Endothelial cell of umbilical vein (primary cell): ENCODE measurements around the gene TARM1. TPM values are rescaled to one million over a fixed set of nuclear protein-coding genes. Genes with fewer than 3 reads are reported as not detected.

Source experiments
- BruUV-seq: library from RNA; stranded (reverse); fragments of 400-500 nt; replicated peaks from 2 replicates; lab custom pipeline; 2021; lab: Mats Ljungman, UMichigan
- CTCF ChIA-PET: fragments of 300-600, 350-600 bp; sonication (Branson Sonifier 250); formaldehyde crosslinking; loops from one replicate; lab custom pipeline; 2021; ENCODE audit warnings: antibody characterized with exemption, inconsistent platforms; lab: Charles Lee
- POLR2A ChIA-PET: fragments of 300-600, 350-600 bp; sonication (Branson Sonifier 250); formaldehyde crosslinking; loops from one replicate; lab custom pipeline; 2021; ENCODE audit warnings: antibody characterized with exemption, inconsistent platforms; lab: Charles Lee
- DNase-seq: peaks from one replicate; pipeline ENCODE4 v3.0.0-alpha.2; 2011; ENCODE audit warnings: low read depth, low spot score
- FAIRE-seq: peaks from 2 replicates; lab custom pipeline; 2011; peaks lifted over from hg19 to GRCh38; lab: Jason Lieb, UNC
- H2AFZ ChIP-seq: 2 replicates; pipeline ENCODE4 v1.6.0; 2012; ENCODE audit warnings: low read depth, low read length, control low read depth, inconsistent platforms
- H3K27ac ChIP-seq: 2 replicates; pipeline ENCODE4 v1.5.1; 2011; ENCODE audit warnings: low read depth, mild to moderate bottlenecking, control low read depth, low read length, moderate library complexity; ENCODE audit not compliant: insufficient read depth
- H3K27me3 ChIP-seq, 2 experiments: 2 replicates each; pipeline versions ENCODE4 v1.6.0 to v1.6.1; 2011; ENCODE audit warnings: low read length in 2 of 2, mixed read lengths in 1 of 2; ENCODE audit not compliant: control insufficient read depth in 2 of 2, insufficient read depth in 2 of 2
- H3K36me3 ChIP-seq, 2 experiments: 2 replicates in 1 of 2; 3 replicates in 1 of 2; pipeline ENCODE4 v1.5.1; 2011; ENCODE audit warnings: low read length in 2 of 2, mild to moderate bottlenecking in 1 of 2, moderate library complexity in 1 of 2; ENCODE audit not compliant: control insufficient read depth in 2 of 2, insufficient read depth in 2 of 2; ENCODE audit errors: extremely low read depth in 1 of 2
- H3K4me1 ChIP-seq: 3 replicates; pipeline ENCODE4 v1.5.1; 2011; ENCODE audit warnings: mild to moderate bottlenecking, low read length; ENCODE audit not compliant: control insufficient read depth, insufficient read depth; ENCODE audit errors: extremely low read depth
- H3K4me2 ChIP-seq: 2 replicates; pipeline ENCODE4 v1.6.1; 2011; ENCODE audit warnings: low read length, control low read depth, mixed read lengths; ENCODE audit not compliant: insufficient read depth
- H3K4me3 ChIP-seq, 3 experiments: fragments of 200-600 bp in 1 of 3; sonication (generic), shearing (Covaris generic) in 1 of 3; replicated peaks in 1 of 3; 2 replicates each; pipeline ENCODE4 v1.5.1; 2011 to 2016; ENCODE audit warnings: control low read depth in 3 of 3, low read length in 3 of 3, mild to moderate bottlenecking in 2 of 3, inconsistent platforms in 1 of 3, low read depth in 1 of 3, moderate library complexity in 1 of 3; ENCODE audit not compliant: insufficient read depth in 1 of 3
- H3K79me2 ChIP-seq: 2 replicates; pipeline ENCODE4 v1.6.0; 2012; ENCODE audit warnings: low read length, inconsistent platforms; ENCODE audit not compliant: control insufficient read depth, insufficient read depth
- H3K9ac ChIP-seq: replicated peaks from 2 replicates; pipeline ENCODE3; 2011; ENCODE audit warnings: low read length, control low read depth; ENCODE audit not compliant: insufficient read depth; ENCODE audit errors: extremely low read depth
- H3K9me1 ChIP-seq: replicated peaks from 3 replicates; pipeline ENCODE4 v1.6.0; 2011; ENCODE audit warnings: mild to moderate bottlenecking, low read length; ENCODE audit not compliant: control insufficient read depth, insufficient read depth; ENCODE audit errors: extremely low read depth
- H3K9me3 ChIP-seq: replicated peaks from 2 replicates; pipeline ENCODE4 v1.5.1; 2012; ENCODE audit warnings: low read length, inconsistent platforms; ENCODE audit not compliant: control insufficient read depth, insufficient read depth
- H4K20me1 ChIP-seq: replicated peaks from 2 replicates; pipeline ENCODE3; 2011; ENCODE audit warnings: mild to moderate bottlenecking, low read length; ENCODE audit not compliant: control insufficient read depth, insufficient read depth; ENCODE audit errors: extremely low read depth
- CTCF ChIP-seq, 2 donors: IDR thresholded peaks; 1 replicate in 1 of 2; 2 replicates in 1 of 2; pipeline ENCODE4 v1.5.1; 2011; ENCODE audit warnings: low read length in 2 of 2, mild to moderate bottlenecking in 2 of 2, moderate library complexity in 2 of 2, control low read depth in 1 of 2, inconsistent platforms in 1 of 2, low read depth in 1 of 2; ENCODE audit not compliant: insufficient read depth in 1 of 2; ENCODE audit errors: extremely low read depth in 1 of 2
- EZH2 ChIP-seq: IDR thresholded peaks from 2 replicates; pipeline ENCODE4 v1.6.1; 2012; ENCODE audit warnings: borderline replicate concordance, low read depth, mild to moderate bottlenecking, moderate library complexity, low read length, inconsistent platforms; ENCODE audit not compliant: severe bottlenecking
- FOS ChIP-seq: IDR thresholded peaks from 2 replicates; pipeline ENCODE4 v1.6.1; 2011; ENCODE audit warnings: mild to moderate bottlenecking, low read length, moderate library complexity, borderline replicate concordance; ENCODE audit not compliant: insufficient read depth
- GATA2 ChIP-seq: IDR thresholded peaks from 2 replicates; pipeline ENCODE4 v1.7.0; 2011; ENCODE audit warnings: low read depth, mild to moderate bottlenecking, moderate library complexity, mixed read lengths, low read length; ENCODE audit not compliant: insufficient read length, insufficient read depth
- JUN ChIP-seq: IDR thresholded peaks from 2 replicates; pipeline ENCODE4 v1.6.1; 2011; ENCODE audit warnings: borderline replicate concordance, low read depth; ENCODE audit not compliant: insufficient read length, insufficient read depth
- MAX ChIP-seq: IDR thresholded peaks from 2 replicates; pipeline ENCODE4 v1.6.1; 2011; ENCODE audit not compliant: insufficient read depth, insufficient read length
- MYC ChIP-seq: IDR thresholded peaks from one replicate; pipeline ENCODE4 v1.6.1; 2011; ENCODE audit warnings: mild to moderate bottlenecking, low read depth, low read length
- POLR2A ChIP-seq: IDR thresholded peaks from 2 replicates; pipeline ENCODE4 v1.6.1; 2012; ENCODE audit warnings: low read depth, mild to moderate bottlenecking, control low read depth, low read length
- POLR2AphosphoS5 ChIP-seq: IDR thresholded peaks from 2 replicates; pipeline ENCODE4 v1.6.1; 2012; ENCODE audit warnings: low read depth, mild to moderate bottlenecking, control low read depth, low read length, moderate library complexity; ENCODE audit not compliant: insufficient read depth
- dilution Hi-C: fragments of 300-500 bp; cut with MboI; formaldehyde crosslinking; loops from one replicate; pipeline ENCODE4 v1.15.0; 2019; ENCODE audit warnings: low sequenced_read_pairs; ENCODE audit not compliant: extremely low pct_ligation_motif_present
- intact Hi-C: fragments of 100-400 bp; cut with micrococcal nuclease; formaldehyde crosslinking; loops from one replicate; pipeline ENCODE4 v1.10.0; 2022
- polyA plus RNA-seq, 4 experiments: library from polyadenylated mRNA; depleted of rRNA in 3 of 4; stranded (reverse) in 3 of 4; unstranded in 1 of 4; fragments of >200 nt; gene quantifications; 2 replicates each; pipeline versions ENCODE4 v1.2.1 to v1.2.3, GENCODE V29; 2011 to 2012; ENCODE audit warnings: missing spikeins in 1 of 4
- total RNA-seq: library from RNA; stranded (reverse); gene quantifications from 2 replicates; pipeline ENCODE4 v1.2.3, GENCODE V29; 2021

The TARM1 gene
- total and polyA plus RNA-seq, 2 donors (not counting 3 experiments of a cell fraction or from before 2014, with no cell fraction given): not detected

- CTCF ChIA-PET: interaction anchor here (0.6 to 9.2 kb wide), 6 partner anchors 9 to 234 kb away, joined by 3 to 216 read pairs (median 4); no protein-coding TSS in a partner anchor
- intact Hi-C loops: no loop called here
- H3K27ac ChIP-seq: no peak overlapping the region
- H3K79me2 ChIP-seq: no peaks in the 10 kb centered on the region
- dilution Hi-C loops: no loop called here
- H3K9me1 ChIP-seq: no peaks in the 10 kb centered on the region
- TF ChIP-seq POLR2AphosphoS5 (no peak), FOS (no peak), CTCF (IDR thresholded peaks at IDR 0.05; ENCODE audit: extremely low read depth in 1 of 2, insufficient read depth in 1 of 2, low read depth in 1 of 2, low read length in 2 of 2) (no peak), MYC (no peak), JUN (no peak), MAX (no peak), GATA2 (no peak), EZH2 (no peak), POLR2A (no peak)
- BruUV-seq: no TSS peak
- H4K20me1 ChIP-seq: no peaks in the 10 kb centered on the region
- H2AFZ ChIP-seq: no peak overlapping the region
- H3K4me1 ChIP-seq: peaks cover 12% of the 10 kb centered on the region
- no peak for DNase-seq
- no peaks in the 10 kb centered on the region for H3K27me3 ChIP-seq
- no peak overlapping the region for H3K9ac ChIP-seq
- no peak overlapping the region for H3K4me2 ChIP-seq
- H3K4me3 ChIP-seq: no peak overlapping the region
- no peak for FAIRE-seq
- no peaks in the 10 kb centered on the region for H3K9me3 ChIP-seq
- POLR2A ChIA-PET: interaction anchor here (0.6 kb wide), 1 partner anchor 59 kb away, joined by 3 read pairs; no protein-coding TSS in a partner anchor
- no peaks in the 10 kb centered on the region for H3K36me3 ChIP-seq
Observed at GRCh38 chr19:54026656-54027055, 54.5 kb downstream of the TARM1 start.
